Panc1 (cell line): ENCODE data around the gene REXO4. TPM values are rescaled to one million over a fixed set of nuclear protein-coding genes. Genes with fewer than 3 reads are reported as not detected.

ENCODE experiments used
- ATAC-seq: fragments of 200-7000 bp; cut with Tn5 transposase; 2 replicates; pipeline ENCODE4 v1.9.1; 2020; ENCODE audit warnings: mild to moderate bottlenecking, moderate library complexity
- BruUV-seq: library from RNA; stranded (reverse); fragments of 400-500 nt; replicated peaks from 2 replicates; lab custom pipeline; 2021; lab: Mats Ljungman, UMichigan
- CTCF ChIA-PET: fragments of 300-600 bp; sonication (Branson Sonifier 250); formaldehyde crosslinking; loops from one replicate; lab custom pipeline; 2022; ENCODE audit warnings: antibody characterized with exemption; lab: Charles Lee
- POLR2A ChIA-PET: fragments of 300-600 bp; sonication (Branson Sonifier 250); formaldehyde crosslinking; loops from one replicate; lab custom pipeline; 2022; ENCODE audit warnings: antibody characterized with exemption; lab: Charles Lee
- DNase-seq: peaks from one replicate; pipeline ENCODE4 v3.0.0-alpha.2; 2010; ENCODE audit warnings: low read depth, low spot score
- H3K27ac ChIP-seq: 2 replicates; pipeline ENCODE4 v1.5.1; 2011; ENCODE audit warnings: mild to moderate bottlenecking, low read length, inconsistent platforms
- H3K27me3 ChIP-seq: fragments of 200-500 bp; sonication (Bioruptor generic); 2 replicates; pipeline ENCODE4 v1.6.0; 2014; ENCODE audit warnings: low read length, inconsistent platforms; ENCODE audit not compliant: control insufficient read depth, insufficient read depth
- H3K36me3 ChIP-seq: fragments of 200-500 bp; sonication (Bioruptor generic); 2 replicates; pipeline ENCODE4 v1.5.1; 2014; ENCODE audit warnings: inconsistent platforms, mild to moderate bottlenecking, low read length, moderate library complexity; ENCODE audit not compliant: control insufficient read depth, insufficient read depth
- H3K4me1 ChIP-seq: 2 replicates; pipeline ENCODE4 v1.5.1; 2011; ENCODE audit warnings: inconsistent platforms, mild to moderate bottlenecking, low read length, moderate library complexity; ENCODE audit not compliant: control insufficient read depth, insufficient read depth
- H3K4me3 ChIP-seq, 2 experiments: 2 replicates each; pipeline ENCODE4 v1.5.1; 2011 to 2012; ENCODE audit warnings: low read depth in 2 of 2, low read length in 2 of 2, mild to moderate bottlenecking in 2 of 2, inconsistent platforms in 1 of 2, moderate library complexity in 1 of 2
- H3K9me3 ChIP-seq: fragments of 200-500 bp; sonication (Bioruptor generic); 2 replicates; pipeline ENCODE4 v1.5.1; 2014; ENCODE audit warnings: low read depth, mild to moderate bottlenecking, inconsistent platforms, low read length, moderate library complexity; ENCODE audit not compliant: control insufficient read depth, insufficient read depth
- POLR2AphosphoS5 ChIP-seq: IDR thresholded peaks from 2 replicates; pipeline ENCODE4 v1.6.1; 2012; ENCODE audit warnings: mild to moderate bottlenecking, low read depth, low read length, moderate library complexity
- SIN3A ChIP-seq: IDR thresholded peaks from 2 replicates; pipeline ENCODE4 v1.6.1; 2012; ENCODE audit warnings: low read depth, mild to moderate bottlenecking, low read length, moderate library complexity, borderline replicate concordance; ENCODE audit not compliant: insufficient read depth
- TCF7L2 ChIP-seq: IDR thresholded peaks from 2 replicates; pipeline ENCODE4 v1.6.1; 2011; ENCODE audit warnings: mild to moderate bottlenecking, low read depth, low read length, inconsistent platforms
- in situ Hi-C: cut with HindIII; loops from 2 replicates; pipeline ENCODE4 v1.10.0; 2016; ENCODE audit warnings: low sequenced_read_pairs, low pct_unique_long_range_greater_than_20kb
- intact Hi-C: fragments of 100-400 bp; cut with micrococcal nuclease; formaldehyde crosslinking; loops from one replicate; pipeline ENCODE4 v1.10.0; 2022; ENCODE audit not compliant: unreplicated experiment
- total RNA-seq: library from RNA; stranded (reverse); gene quantifications from one replicate; pipeline ENCODE4 v1.2.1, GENCODE V29; 2021; ENCODE audit not compliant: unreplicated experiment
- TF ChIP-seq, protein P1 (sequence below), 2 experiments: IDR thresholded peaks; 2 replicates each; pipeline ENCODE4 v1.6.1; 2011 to 2012; ENCODE audit warnings: low read depth in 2 of 2, control low read depth in 1 of 2, low read length in 1 of 2, mild to moderate bottlenecking in 1 of 2, moderate library complexity in 1 of 2; ENCODE audit not compliant: insufficient read depth in 1 of 2
- TF ChIP-seq, protein P2 (sequence below): fragments of 450-650 bp; IDR thresholded peaks from 2 replicates; pipeline ENCODE4 v1.5.1; 2017; ENCODE audit warnings: mild to moderate bottlenecking

The REXO4 gene
- total RNA-seq, 1 experiment from 2014 or later: 19.9 TPM

DNA sequence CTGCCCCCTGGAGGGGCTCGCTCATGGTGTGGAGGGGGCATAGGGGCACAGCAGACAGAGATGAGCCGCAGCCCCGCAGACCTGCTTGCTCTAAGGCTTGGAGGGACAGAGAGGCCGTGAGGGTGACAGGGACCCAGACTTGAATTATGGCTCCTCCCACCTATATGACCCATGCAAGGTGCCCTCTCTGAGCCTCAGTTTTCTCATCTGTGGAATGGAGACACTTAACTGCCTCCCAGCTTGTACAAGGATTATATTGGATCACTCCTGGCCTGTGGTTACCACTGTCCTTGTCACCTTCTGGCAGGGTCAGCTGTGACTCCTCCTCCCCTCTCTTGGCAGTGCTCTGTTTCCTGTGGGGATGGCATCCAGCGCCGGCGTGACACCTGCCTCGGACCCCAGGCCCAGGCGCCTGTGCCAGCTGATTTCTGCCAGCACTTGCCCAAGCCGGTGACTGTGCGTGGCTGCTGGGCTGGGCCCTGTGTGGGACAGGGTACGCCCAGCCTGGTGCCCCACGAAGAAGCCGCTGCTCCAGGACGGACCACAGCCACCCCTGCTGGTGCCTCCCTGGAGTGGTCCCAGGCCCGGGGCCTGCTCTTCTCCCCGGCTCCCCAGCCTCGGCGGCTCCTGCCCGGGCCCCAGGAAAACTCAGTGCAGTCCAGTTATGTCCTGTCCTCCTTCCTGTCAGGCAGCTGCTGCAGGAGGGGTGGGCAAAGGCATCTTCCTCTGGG is 37.3 kb upstream of the REXO4 start:
- no TSS peak for BruUV-seq
- TF ChIP-seq, protein P1, sequence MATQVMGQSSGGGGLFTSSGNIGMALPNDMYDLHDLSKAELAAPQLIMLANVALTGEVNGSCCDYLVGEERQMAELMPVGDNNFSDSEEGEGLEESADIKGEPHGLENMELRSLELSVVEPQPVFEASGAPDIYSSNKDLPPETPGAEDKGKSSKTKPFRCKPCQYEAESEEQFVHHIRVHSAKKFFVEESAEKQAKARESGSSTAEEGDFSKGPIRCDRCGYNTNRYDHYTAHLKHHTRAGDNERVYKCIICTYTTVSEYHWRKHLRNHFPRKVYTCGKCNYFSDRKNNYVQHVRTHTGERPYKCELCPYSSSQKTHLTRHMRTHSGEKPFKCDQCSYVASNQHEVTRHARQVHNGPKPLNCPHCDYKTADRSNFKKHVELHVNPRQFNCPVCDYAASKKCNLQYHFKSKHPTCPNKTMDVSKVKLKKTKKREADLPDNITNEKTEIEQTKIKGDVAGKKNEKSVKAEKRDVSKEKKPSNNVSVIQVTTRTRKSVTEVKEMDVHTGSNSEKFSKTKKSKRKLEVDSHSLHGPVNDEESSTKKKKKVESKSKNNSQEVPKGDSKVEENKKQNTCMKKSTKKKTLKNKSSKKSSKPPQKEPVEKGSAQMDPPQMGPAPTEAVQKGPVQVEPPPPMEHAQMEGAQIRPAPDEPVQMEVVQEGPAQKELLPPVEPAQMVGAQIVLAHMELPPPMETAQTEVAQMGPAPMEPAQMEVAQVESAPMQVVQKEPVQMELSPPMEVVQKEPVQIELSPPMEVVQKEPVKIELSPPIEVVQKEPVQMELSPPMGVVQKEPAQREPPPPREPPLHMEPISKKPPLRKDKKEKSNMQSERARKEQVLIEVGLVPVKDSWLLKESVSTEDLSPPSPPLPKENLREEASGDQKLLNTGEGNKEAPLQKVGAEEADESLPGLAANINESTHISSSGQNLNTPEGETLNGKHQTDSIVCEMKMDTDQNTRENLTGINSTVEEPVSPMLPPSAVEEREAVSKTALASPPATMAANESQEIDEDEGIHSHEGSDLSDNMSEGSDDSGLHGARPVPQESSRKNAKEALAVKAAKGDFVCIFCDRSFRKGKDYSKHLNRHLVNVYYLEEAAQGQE (IDR thresholded peaks at IDR 0.05; ENCODE audit: insufficient read depth in 1 of 2, low read depth in 2 of 2, low read length in 1 of 2): no peak
- TF ChIP-seq POLR2AphosphoS5: no peak
- TF ChIP-seq SIN3A: no peak
- TF ChIP-seq, protein P2, sequence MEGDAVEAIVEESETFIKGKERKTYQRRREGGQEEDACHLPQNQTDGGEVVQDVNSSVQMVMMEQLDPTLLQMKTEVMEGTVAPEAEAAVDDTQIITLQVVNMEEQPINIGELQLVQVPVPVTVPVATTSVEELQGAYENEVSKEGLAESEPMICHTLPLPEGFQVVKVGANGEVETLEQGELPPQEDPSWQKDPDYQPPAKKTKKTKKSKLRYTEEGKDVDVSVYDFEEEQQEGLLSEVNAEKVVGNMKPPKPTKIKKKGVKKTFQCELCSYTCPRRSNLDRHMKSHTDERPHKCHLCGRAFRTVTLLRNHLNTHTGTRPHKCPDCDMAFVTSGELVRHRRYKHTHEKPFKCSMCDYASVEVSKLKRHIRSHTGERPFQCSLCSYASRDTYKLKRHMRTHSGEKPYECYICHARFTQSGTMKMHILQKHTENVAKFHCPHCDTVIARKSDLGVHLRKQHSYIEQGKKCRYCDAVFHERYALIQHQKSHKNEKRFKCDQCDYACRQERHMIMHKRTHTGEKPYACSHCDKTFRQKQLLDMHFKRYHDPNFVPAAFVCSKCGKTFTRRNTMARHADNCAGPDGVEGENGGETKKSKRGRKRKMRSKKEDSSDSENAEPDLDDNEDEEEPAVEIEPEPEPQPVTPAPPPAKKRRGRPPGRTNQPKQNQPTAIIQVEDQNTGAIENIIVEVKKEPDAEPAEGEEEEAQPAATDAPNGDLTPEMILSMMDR: no peak
- no peak for TF ChIP-seq TCF7L2
- H3K9me3 ChIP-seq: no peaks in the 10 kb centered on the region
- no peaks in the 10 kb centered on the region for H3K36me3 ChIP-seq
- peaks cover 5% of the 10 kb centered on the region for H3K4me1 ChIP-seq
- ATAC-seq (no peak), DNase-seq (no peak)
- no peaks in the 10 kb centered on the region for H3K27me3 ChIP-seq
- POLR2A ChIA-PET: no interaction called here
- CTCF ChIA-PET: no interaction called here
- in situ Hi-C loops (no loop called here), intact Hi-C loops (no loop called here)
- no peak overlapping the region for H3K27ac ChIP-seq
- H3K4me3 ChIP-seq: no peak overlapping the region

DNA sequence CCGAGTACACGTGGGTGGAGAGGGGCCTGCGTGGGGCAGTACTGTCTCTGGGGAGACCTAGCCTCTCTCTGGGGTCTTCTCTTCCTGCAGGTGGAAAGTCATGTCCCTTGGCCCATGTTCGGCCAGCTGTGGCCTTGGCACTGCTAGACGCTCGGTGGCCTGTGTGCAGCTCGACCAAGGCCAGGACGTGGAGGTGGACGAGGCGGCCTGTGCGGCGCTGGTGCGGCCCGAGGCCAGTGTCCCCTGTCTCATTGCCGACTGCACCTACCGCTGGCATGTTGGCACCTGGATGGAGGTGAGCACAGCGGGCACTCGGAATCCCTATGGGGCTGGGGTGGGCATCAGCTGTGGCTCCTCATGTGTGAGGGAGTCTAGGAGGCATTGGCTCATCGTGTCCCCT is 36.5 kb upstream of the REXO4 start:
- intact Hi-C loops: no loop called here
- H3K9me3 ChIP-seq: no peaks in the 10 kb centered on the region
- H3K36me3 ChIP-seq: no peaks in the 10 kb centered on the region
- H3K27ac ChIP-seq: no peak overlapping the region
- H3K4me1 ChIP-seq: peaks cover 5% of the 10 kb centered on the region
- in situ Hi-C loops: no loop called here
- ChIA-PET CTCF (no interaction called here), POLR2A (no interaction called here)
- DNase-seq: no peak
- no TSS peak for BruUV-seq
- ATAC-seq: no peak
- no peaks in the 10 kb centered on the region for H3K27me3 ChIP-seq
- TF ChIP-seq, protein P1 (IDR thresholded peaks at IDR 0.05; ENCODE audit: insufficient read depth in 1 of 2, low read depth in 2 of 2, low read length in 1 of 2): no peak
- no peak for TF ChIP-seq SIN3A
- no peak for TF ChIP-seq POLR2AphosphoS5
- TF ChIP-seq, protein P2: no peak
- no peak for TF ChIP-seq TCF7L2
- no peak overlapping the region for H3K4me3 ChIP-seq
